NCI-H2227 treated with DMSO at 0.1 percent for 48 hours (cell line): Measurements from ENCODE around the gene LAIR1.

Source experiments
- DNase-seq: peaks from one replicate; lab custom pipeline; 2025; lab: John Stamatoyannopoulos, UW

LAIR1 gene

GRCh38 chr19:54317108-54317964 is 47.4 kb downstream of the LAIR1 start:
- peak; percentile 6 for DNase-seq

GRCh38 chr19:54316746-54317107 is 48.0 kb downstream of the LAIR1 start:
- DNase-seq: peak; percentile 20

DNA sequence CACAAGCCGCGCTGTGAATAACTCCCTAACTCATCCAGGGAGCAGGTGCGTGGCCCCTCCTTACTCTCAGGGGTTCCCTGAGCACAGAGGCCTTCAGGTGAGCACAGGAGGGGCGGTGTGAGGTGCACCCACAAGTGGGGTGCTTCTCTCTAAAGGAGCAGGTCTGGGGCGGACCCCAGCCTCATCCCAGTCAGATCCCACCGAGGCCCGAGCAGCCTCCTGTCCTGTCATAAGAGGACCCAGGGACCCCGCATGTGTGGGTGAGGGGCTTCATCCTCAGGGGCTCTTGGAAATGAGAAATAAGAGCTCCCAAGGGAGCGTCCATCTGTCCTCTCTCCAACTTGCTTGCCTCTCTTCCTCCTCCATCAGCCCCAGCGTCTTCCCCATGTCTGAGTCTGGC is 48.8 kb downstream of the LAIR1 start:
- no peak for DNase-seq

- no peak for DNase-seq
Observed at GRCh38 chr19:54312436-54313377, 52.0 kb downstream of the LAIR1 start, which contains the start of gene LILRA5. Gene LILRA5, minus strand, starts transcription at chr19:54313166. Its CDS starts 147 bp downstream, at chr19:54313019.

- DNase-seq: no peak
Observed at GRCh38 chr19:54312011-54312410, 52.7 kb downstream of the LAIR1 start.

DNA sequence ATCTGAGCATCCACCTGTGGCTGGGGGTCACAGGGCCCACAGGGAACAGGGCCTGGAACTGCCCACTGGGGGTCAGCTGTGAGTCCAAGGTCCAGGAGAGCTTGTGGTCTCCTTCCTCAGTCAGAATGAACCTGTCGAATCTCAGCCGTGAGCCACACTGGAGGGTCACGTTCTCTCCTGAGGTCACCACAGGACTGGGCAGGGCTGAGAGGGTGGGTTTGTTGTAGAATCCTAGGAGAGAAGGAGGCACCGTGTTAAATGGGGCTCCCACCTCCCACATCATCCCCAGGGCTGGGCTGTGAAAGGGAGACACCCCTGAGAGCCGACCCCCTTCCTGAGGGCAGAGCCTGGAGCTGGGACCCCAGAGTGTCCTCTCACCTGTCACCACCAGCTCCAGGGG is 53.2 kb downstream of the LAIR1 start:
- DNase-seq: no peak

DNA sequence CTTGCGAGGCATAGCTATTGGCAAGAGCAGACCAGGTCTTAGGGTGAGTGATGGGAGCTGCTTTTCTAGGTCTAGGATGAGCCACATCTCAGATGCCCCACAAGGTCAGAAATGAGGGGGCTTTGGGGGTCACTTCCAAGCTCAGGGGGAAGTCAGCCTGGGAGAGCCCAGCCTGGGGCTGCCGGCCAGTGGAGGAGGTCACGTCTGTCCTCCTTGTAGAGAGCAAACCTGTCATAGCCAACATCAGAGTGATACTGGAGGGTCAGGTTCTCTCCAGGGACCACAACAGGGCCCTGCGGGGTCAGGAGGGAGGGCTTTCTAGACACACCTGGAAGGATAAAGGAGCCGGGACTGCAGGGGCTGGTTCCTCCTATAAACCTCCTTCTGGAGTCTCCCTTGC is 54.2 kb downstream of the LAIR1 start:
- DNase-seq: no peak

GRCh38 chr19:54309811-54310210 is 54.9 kb downstream of the LAIR1 start:
- no peak for DNase-seq

- DNase-seq: no peak
Observed at GRCh38 chr19:54307389-54308020, 57.2 kb downstream of the LAIR1 start.

DNA sequence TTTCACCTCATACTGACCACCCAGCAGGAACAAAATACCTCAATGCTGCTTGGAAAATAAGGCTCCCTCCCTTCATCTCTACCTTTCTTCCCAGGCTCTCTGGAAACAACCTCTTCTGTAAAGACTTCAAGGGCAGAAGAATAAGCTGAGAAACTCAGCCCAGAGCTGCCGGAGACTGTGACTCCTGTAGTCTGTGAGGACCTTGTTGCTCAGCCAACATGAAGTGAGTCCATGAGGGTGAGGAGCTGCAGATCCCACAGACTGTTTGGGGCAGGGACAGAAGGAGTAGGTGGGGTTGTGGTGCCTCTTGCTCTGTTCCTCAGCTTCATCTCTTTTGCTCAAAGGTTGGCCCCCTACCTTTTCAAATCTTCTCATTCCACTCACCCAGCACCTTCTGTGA is 59.6 kb downstream of the LAIR1 start:
- no peak for DNase-seq

DNA sequence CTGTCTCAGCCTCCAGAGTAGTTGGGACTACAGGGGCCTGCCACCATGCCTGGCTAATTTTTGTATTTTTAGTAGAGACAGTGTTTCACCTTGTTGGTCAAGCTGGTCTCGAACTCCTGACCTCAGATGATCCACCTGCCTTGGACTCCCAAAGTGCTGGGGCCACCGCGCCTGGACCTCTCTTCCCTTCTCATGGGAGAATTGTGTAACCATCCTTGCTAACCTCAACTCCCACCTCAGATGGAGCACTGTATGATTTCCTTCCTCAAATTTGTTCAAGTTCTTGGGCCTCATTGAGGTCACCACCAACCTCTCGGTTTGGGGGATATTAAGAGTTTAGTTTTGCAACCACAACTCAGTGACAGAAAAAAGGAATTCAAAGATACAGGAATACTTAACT is 62.5 kb downstream of the LAIR1 start:
- no peak for DNase-seq
